Epithelial cell of prostate (primary cell): ENCODE data around the gene FBXO22.

Source experiments
- DNase-seq: peaks from one replicate; pipeline ENCODE4 v3.0.0-alpha.2; 2011; ENCODE audit warnings: low read depth, low spot score
- H3K27ac ChIP-seq: fragments of 450-650 bp; 2 replicates; pipeline ENCODE4 v1.5.1; 2017; ENCODE audit warnings: mild to moderate bottlenecking

Gene FBXO22

DNA sequence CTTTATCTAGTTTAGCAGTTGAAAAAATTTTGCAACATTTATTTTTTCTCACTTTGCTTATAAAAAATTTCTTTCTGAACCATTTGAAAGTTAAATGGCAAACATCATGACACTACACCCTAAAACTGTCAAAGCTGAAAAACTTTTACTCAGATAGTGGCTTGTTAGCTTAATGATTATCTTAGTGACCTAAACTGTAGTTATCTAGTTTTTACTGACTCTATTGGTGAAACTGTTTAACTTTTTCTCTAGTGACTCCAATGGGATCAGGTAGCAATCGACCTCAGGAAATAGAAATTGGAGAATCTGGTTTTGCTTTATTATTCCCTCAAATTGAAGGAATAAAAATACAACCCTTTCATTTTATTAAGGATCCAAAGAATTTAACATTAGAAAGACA is 13.3 kb downstream of the FBXO22 start:
- no peak for DNase-seq

GRCh38 chr15:75918135-75918534 is 14.5 kb downstream of the FBXO22 start:
- H3K27ac ChIP-seq, result no peak overlapping the region
- DNase-seq, result no peak

More for the DNA sequence above, 13.3 kb downstream of the FBXO22 start:
- no peak overlapping the region for H3K27ac ChIP-seq

DNA sequence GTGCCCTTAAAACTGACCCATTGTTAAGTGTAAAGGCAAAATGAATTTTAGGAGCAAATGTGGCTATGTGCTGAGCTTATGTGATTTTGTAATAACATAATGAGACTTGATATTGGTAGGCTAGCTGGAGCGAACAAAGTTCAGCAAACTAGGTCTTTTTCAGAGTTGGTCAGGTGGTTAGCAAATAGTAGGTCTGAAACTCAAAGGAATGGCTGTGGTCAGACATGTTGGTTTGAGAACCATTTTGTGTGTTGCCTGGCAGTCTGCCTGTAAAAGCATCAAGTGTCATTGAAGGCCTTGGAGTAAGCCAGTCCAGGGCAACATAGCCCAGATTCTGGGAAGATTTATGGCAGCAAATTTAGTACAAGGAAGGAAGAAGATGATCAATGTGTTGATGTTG is 16.4 kb downstream of the FBXO22 start:
- no peak for DNase-seq
- no peak overlapping the region for H3K27ac ChIP-seq

DNA sequence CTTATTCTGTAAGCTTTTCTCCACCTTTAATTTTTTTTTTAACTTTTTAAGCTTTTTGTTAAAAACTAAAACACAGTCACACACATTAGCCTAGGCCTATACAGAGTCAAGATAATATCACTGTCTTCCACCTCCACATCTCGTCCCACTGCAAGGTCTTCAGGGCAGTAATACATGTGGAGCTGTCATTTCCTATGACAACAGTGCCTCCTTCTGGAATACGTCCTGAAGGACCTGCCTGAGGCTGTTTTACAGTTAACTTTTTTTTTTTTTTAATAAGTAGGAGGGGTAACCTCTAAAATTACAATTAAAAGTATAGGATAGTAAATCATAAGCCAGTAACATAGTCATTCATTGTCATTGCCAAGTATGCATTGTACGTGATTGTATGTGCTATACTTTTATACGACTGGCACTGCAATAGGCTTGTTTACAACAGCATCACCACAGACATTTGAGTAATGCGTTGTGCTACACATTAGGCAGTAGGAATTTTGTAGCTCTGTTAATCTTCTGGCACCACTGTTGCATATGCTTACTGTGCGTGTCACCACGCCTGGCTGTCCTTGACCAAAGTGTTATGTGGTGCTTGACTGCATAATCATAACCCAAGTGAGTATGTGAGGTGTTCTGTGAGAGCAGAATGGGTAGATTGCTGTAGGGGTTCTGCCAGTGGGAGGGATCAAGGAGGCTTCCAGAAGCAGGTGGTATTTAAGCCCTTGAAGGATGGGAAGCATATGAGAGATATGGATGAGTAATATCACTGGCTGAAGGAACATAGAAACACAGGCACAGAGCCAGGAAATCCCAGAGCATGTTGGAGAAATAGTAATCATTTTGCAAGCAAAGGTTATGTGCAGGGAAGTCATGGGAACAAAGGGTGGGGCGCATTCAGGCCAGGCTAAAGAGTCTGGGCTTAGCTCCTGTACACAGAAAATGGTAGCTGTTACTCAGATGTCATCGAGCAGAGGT is 18.3 kb downstream of the FBXO22 start:
- DNase-seq, result peak; percentile 26

DNA sequence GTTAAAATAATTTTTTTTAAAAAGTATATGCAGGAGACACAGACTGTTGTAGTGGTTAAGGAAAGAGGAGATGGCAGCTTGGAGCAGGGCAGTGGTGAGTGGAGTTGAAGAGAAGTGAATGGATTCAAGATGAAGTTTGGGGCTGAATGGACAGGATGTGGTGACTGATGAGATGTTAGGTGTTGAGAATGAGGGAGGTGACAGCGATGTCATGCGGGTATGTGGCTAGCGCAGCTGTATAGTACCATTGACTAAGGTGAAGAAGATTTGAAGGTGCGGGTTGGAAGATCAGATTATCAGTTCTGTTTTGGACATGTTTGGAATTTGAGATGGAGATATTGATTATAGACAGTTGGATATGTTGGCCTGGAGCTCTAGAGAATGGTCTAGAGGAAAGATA is 20.1 kb downstream of the FBXO22 start:
- DNase-seq, result no peak
- no peak overlapping the region for H3K27ac ChIP-seq

More for the DNA sequence above, 18.3 kb downstream of the FBXO22 start:
- peak overlapping the region; percentile 31 for H3K27ac ChIP-seq

DNA sequence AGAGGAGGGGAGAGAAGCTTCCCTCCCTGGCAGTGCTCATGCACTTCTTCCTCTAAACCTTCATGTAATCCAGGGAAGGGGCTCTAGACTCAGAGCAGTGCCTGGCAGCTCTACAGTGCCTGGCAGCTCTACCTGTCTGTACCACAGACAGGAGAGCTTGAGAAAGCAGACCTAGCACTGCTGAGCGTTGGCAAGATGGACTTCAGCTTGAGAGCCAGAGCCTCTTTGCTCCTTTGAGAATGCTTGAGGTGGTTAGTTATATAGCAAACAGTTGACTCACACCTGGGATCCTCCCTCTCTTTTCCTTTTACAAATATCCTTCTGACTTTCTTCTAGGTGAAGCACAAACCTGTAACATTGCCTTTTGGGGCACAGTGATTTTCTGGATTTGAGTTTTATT is 20.9 kb downstream of the FBXO22 start:
- peak overlapping the region; percentile 29 for H3K27ac ChIP-seq
- no peak for DNase-seq

GRCh38 chr15:75925440-75925839 is 21.8 kb downstream of the FBXO22 start:
- DNase-seq, result no peak
- H3K27ac ChIP-seq, result no peak overlapping the region

DNA sequence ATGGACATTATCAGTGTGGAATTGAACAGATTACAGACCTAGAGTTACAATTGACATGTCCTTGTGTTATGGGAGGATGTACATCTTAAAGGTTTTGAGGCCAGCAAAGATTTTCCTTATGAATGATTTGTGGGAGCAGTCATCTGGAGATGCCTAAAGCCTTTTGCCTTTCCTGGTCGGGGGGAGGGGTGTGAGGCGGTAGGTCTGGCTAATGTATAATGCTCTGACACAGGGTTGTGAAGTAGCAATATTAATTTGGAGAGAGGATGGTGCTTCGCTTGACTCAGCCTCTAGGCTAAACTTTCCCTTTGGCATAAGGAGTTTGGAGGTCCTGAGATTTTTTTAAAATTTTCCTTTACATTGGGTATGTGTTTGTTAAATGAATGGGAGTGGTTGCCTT is 23.3 kb downstream of the FBXO22 start:
- DNase-seq, result no peak
- H3K27ac ChIP-seq, result no peak overlapping the region

DNA sequence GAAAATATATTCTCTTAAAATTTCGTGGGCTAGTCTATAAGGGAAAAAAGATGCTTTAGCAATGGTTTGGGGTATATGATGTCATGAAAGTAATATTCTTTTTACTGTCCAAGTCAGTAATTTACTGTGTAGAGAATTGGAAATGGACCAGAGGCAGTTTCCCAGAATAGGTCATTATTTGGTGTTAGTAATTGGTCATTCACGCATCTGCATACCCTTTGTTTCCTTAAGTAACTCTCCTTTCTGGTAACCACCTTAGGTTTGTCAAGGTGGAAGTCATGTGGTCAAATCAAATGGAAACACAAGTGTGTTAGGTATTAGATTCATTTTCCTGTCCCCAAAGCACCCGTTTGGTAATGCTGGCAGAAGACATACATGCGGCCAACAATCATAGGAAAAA is 23.9 kb downstream of the FBXO22 start:
- no peak for DNase-seq

DNA sequence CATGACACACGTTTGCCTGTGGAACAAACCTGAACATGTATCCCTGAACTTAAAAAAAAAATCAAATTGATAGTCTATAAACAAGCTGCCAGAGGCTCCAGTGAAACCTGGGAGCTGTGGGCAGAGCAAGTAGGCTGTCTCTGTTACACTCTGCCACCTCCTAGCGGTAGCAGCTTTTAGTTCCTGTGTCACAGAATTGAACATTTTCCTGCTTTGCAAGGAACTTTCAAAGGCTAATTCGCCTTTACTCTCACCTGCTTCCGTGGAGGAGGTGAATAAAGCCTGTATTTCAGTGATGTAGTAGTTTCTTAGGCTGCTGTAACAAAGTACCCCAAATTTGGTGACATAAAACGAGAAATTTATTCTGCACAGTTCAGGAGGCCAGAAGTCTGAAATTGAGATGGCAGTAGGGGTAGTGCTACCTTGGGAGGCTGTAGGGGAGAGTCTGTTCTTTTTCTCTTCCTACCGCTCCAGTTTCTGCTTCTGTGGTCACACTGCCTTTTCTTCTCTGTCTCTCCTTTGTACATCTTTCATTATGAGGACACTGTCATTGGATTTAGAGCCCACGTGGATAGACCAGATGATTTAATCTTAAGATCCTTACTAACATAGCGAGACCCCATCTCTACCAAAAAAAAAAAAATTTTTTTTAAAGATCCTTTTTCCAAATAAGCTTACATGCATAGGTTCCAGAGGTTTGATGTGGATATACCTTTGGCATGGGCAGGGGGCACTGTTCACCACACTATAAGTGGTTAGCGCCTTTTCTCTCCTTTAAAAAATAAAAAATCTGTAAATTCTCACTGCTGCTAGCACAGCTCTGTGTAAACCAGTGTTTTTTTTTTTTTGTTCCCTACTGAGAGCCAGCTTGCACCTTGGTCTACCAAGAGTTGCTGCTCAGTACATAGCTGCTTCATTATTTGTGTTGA is 25.3 kb downstream of the FBXO22 start:
- DNase-seq, result no peak
- H3K27ac ChIP-seq, result no peak overlapping the region

More for the DNA sequence above, 23.9 kb downstream of the FBXO22 start:
- H3K27ac ChIP-seq, result no peak overlapping the region

GRCh38 chr15:75929799-75930565 is 26.3 kb downstream of the FBXO22 start:
- DNase-seq, result no peak
- no peak overlapping the region for H3K27ac ChIP-seq

DNA sequence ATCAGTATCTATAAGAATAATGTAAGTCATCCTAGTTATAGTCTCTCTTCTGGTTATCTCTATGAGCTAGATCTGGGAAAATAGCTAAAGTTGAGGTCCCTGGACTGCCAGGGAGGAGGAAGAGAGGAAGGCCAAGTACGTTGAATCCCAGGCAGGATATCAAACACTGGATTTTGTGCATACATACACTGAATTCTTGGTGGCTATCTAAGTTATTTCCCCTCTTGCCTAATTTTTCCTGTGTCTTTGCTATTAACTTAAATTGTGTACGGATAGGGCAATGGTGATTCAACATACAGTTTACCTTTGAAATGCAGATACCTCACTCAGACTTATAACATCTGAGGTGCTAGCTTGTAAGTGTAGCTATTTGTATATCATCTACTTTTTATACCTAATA is 27.2 kb downstream of the FBXO22 start:
- H3K27ac ChIP-seq, result no peak overlapping the region
- no peak for DNase-seq

DNA sequence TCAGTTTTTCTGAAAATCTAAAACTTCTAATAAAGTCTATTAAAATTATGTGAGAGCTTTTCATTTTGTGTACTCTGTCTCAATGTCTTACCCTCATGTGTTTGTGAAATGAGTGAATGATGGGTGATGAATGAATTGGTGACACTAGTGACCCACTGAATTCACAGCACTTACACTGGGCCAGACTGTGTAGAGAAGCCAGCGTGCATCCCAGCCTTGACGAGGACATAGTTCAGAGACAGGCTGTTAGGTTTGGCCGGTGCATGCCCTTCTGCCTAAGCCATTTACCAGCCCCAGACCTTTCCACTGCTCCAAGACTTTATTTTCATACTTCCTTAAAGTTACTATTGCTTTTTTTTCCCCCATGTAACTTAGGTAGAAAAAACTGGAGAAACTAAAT is 38.8 kb downstream of the FBXO22 start:
- no peak for DNase-seq
- no peak overlapping the region for H3K27ac ChIP-seq

GRCh38 chr15:75943246-75943645 is 39.6 kb downstream of the FBXO22 start:
- H3K27ac ChIP-seq, result no peak overlapping the region
- DNase-seq, result no peak

DNA sequence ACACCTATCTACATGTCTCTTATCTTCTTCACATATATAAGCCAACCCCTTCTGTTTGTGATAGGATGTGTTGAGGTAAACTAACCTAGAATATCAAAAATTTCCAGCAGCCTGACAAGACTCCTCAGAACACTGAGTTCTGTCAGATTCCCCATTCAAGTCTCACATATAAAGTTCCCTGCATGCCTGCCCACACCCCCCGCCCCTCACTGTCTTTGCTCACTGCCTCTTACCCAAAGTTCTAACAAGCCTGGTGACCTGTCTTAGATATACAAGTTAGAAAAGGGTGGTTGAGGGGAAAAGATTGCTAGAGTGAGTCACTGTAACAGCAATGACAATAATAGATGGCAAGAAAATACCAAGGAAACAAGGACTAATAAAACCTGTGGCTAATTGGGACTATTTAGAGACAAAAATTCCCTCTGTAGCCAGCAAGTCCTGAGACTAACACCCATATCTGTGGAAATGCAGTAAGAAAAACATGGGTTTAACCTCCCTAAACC is 40.1 kb downstream of the FBXO22 start:
- H3K27ac ChIP-seq, result no peak overlapping the region
- no peak for DNase-seq

DNA sequence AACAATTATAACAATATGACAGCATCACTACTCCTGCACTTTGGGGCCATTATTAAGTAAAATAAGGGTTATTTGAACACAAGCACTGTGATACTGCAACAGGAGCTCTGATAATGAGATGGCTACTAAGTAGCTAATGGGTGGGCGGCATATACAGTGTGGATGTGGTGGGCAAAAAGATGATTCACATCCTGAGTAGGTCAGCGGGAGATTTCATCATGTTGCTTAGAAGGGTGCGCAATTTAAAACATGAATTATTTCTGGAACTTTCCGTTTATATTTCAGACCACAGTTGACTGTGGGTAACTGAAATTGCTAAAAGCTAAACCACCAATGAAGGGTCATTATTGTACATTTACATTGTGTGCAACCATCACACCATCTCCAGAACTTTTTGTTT is 42.3 kb downstream of the FBXO22 start:
- DNase-seq, result no peak
- no peak overlapping the region for H3K27ac ChIP-seq

GRCh38 chr15:75947092-75947491 is 43.4 kb downstream of the FBXO22 start:
- DNase-seq, result peak; percentile 94
- H3K27ac ChIP-seq, result peak overlapping the region; percentile 56

DNA sequence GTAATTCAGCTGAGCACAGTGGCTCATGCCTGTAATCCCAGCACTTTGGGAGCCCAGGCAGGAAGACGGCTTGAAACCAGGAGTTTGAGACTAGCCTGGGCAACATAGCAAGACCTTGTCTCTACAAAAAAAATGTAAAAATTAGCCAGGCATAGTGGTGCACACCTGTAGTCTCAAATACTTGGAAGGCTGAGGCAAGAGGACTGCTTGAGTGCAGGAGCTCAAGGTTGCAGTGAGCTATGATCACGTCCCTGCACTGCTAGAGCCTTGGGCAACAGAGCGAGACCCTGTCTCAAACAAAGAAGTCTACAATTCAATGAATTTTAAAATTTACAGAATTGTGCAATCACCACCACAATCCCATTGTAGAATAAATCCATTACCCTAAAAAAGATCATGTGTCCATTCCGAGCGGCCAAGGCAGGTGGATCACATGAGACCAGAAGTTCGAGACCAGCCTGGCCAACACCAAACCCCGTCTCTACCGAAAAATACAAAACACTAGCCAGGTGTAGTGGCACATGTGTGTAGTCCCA is 45.2 kb downstream of the FBXO22 start:
- H3K27ac ChIP-seq, result no peak overlapping the region
- no peak for DNase-seq

DNA sequence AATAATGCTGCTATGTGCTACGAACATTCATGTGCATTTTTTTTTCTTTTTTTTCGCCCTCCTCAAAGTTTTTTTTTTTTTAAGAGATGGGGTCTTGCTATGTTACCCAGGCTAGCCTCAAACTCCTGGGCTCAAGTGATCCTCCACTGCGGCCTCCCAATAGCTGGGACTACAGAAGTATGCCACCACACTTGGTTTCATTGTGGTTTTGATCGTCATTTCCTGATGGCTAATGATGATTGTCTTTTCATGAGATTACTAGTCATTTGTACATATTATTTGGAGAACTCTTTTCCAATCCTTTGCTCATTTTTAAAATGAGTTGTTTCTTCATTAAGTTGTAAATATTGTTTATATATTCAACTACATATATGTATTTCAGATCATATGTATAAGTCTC is 48.8 kb downstream of the FBXO22 start:
- DNase-seq, result no peak
- H3K27ac ChIP-seq, result no peak overlapping the region

GRCh38 chr15:75955720-75956119 is 52.0 kb downstream of the FBXO22 start:
- no peak for DNase-seq
- no peak overlapping the region for H3K27ac ChIP-seq
